Endothelial cell of umbilical vein (primary cell): ENCODE data around the gene MAGI1. TPM values are rescaled to one million over a fixed set of nuclear protein-coding genes. Genes with fewer than 3 reads are reported as not detected.

Source experiments
- BruUV-seq: library from RNA; stranded (reverse); fragments of 400-500 nt; replicated peaks from 2 replicates; lab custom pipeline; 2021; lab: Mats Ljungman, UMichigan
- CTCF ChIA-PET: fragments of 300-600, 350-600 bp; sonication (Branson Sonifier 250); formaldehyde crosslinking; loops from one replicate; lab custom pipeline; 2021; ENCODE audit warnings: antibody characterized with exemption, inconsistent platforms; lab: Charles Lee
- POLR2A ChIA-PET: fragments of 300-600, 350-600 bp; sonication (Branson Sonifier 250); formaldehyde crosslinking; loops from one replicate; lab custom pipeline; 2021; ENCODE audit warnings: antibody characterized with exemption, inconsistent platforms; lab: Charles Lee
- DNase-seq: peaks from one replicate; pipeline ENCODE4 v3.0.0-alpha.2; 2011; ENCODE audit warnings: low read depth, low spot score
- FAIRE-seq: peaks from 2 replicates; lab custom pipeline; 2011; peaks lifted over from hg19 to GRCh38; lab: Jason Lieb, UNC
- H2AFZ ChIP-seq: 2 replicates; pipeline ENCODE4 v1.6.0; 2012; ENCODE audit warnings: low read depth, low read length, control low read depth, inconsistent platforms
- H3K27ac ChIP-seq: 2 replicates; pipeline ENCODE4 v1.5.1; 2011; ENCODE audit warnings: low read depth, mild to moderate bottlenecking, control low read depth, low read length, moderate library complexity; ENCODE audit not compliant: insufficient read depth
- H3K27me3 ChIP-seq, 2 experiments: 2 replicates each; pipeline versions ENCODE4 v1.6.0 to v1.6.1; 2011; ENCODE audit warnings: low read length in 2 of 2, mixed read lengths in 1 of 2; ENCODE audit not compliant: control insufficient read depth in 2 of 2, insufficient read depth in 2 of 2
- H3K36me3 ChIP-seq, 2 experiments: 2 replicates in 1 of 2; 3 replicates in 1 of 2; pipeline ENCODE4 v1.5.1; 2011; ENCODE audit warnings: low read length in 2 of 2, mild to moderate bottlenecking in 1 of 2, moderate library complexity in 1 of 2; ENCODE audit not compliant: control insufficient read depth in 2 of 2, insufficient read depth in 2 of 2; ENCODE audit errors: extremely low read depth in 1 of 2
- H3K4me1 ChIP-seq: 3 replicates; pipeline ENCODE4 v1.5.1; 2011; ENCODE audit warnings: mild to moderate bottlenecking, low read length; ENCODE audit not compliant: control insufficient read depth, insufficient read depth; ENCODE audit errors: extremely low read depth
- H3K4me2 ChIP-seq: 2 replicates; pipeline ENCODE4 v1.6.1; 2011; ENCODE audit warnings: low read length, control low read depth, mixed read lengths; ENCODE audit not compliant: insufficient read depth
- H3K4me3 ChIP-seq, 3 experiments: fragments of 200-600 bp in 1 of 3; sonication (generic), shearing (Covaris generic) in 1 of 3; replicated peaks in 1 of 3; 2 replicates each; pipeline ENCODE4 v1.5.1; 2011 to 2016; ENCODE audit warnings: control low read depth in 3 of 3, low read length in 3 of 3, mild to moderate bottlenecking in 2 of 3, inconsistent platforms in 1 of 3, low read depth in 1 of 3, moderate library complexity in 1 of 3; ENCODE audit not compliant: insufficient read depth in 1 of 3
- H3K79me2 ChIP-seq: 2 replicates; pipeline ENCODE4 v1.6.0; 2012; ENCODE audit warnings: low read length, inconsistent platforms; ENCODE audit not compliant: control insufficient read depth, insufficient read depth
- H3K9ac ChIP-seq: replicated peaks from 2 replicates; pipeline ENCODE3; 2011; ENCODE audit warnings: low read length, control low read depth; ENCODE audit not compliant: insufficient read depth; ENCODE audit errors: extremely low read depth
- H3K9me1 ChIP-seq: replicated peaks from 3 replicates; pipeline ENCODE4 v1.6.0; 2011; ENCODE audit warnings: mild to moderate bottlenecking, low read length; ENCODE audit not compliant: control insufficient read depth, insufficient read depth; ENCODE audit errors: extremely low read depth
- H3K9me3 ChIP-seq: replicated peaks from 2 replicates; pipeline ENCODE4 v1.5.1; 2012; ENCODE audit warnings: low read length, inconsistent platforms; ENCODE audit not compliant: control insufficient read depth, insufficient read depth
- H4K20me1 ChIP-seq: replicated peaks from 2 replicates; pipeline ENCODE3; 2011; ENCODE audit warnings: mild to moderate bottlenecking, low read length; ENCODE audit not compliant: control insufficient read depth, insufficient read depth; ENCODE audit errors: extremely low read depth
- FOS ChIP-seq: IDR thresholded peaks from 2 replicates; pipeline ENCODE4 v1.6.1; 2011; ENCODE audit warnings: mild to moderate bottlenecking, low read length, moderate library complexity, borderline replicate concordance; ENCODE audit not compliant: insufficient read depth
- GATA2 ChIP-seq: IDR thresholded peaks from 2 replicates; pipeline ENCODE4 v1.7.0; 2011; ENCODE audit warnings: low read depth, mild to moderate bottlenecking, moderate library complexity, mixed read lengths, low read length; ENCODE audit not compliant: insufficient read length, insufficient read depth
- JUN ChIP-seq: IDR thresholded peaks from 2 replicates; pipeline ENCODE4 v1.6.1; 2011; ENCODE audit warnings: borderline replicate concordance, low read depth; ENCODE audit not compliant: insufficient read length, insufficient read depth
- MYC ChIP-seq: IDR thresholded peaks from one replicate; pipeline ENCODE4 v1.6.1; 2011; ENCODE audit warnings: mild to moderate bottlenecking, low read depth, low read length
- POLR2A ChIP-seq: IDR thresholded peaks from 2 replicates; pipeline ENCODE4 v1.6.1; 2012; ENCODE audit warnings: low read depth, mild to moderate bottlenecking, control low read depth, low read length
- dilution Hi-C: fragments of 300-500 bp; cut with MboI; formaldehyde crosslinking; loops from one replicate; pipeline ENCODE4 v1.15.0; 2019; ENCODE audit warnings: low sequenced_read_pairs; ENCODE audit not compliant: extremely low pct_ligation_motif_present
- intact Hi-C: fragments of 100-400 bp; cut with micrococcal nuclease; formaldehyde crosslinking; loops from one replicate; pipeline ENCODE4 v1.10.0; 2022
- polyA plus RNA-seq, 4 experiments: library from polyadenylated mRNA; depleted of rRNA in 3 of 4; stranded (reverse) in 3 of 4; unstranded in 1 of 4; fragments of >200 nt; gene quantifications; 2 replicates each; pipeline versions ENCODE4 v1.2.1 to v1.2.3, GENCODE V29; 2011 to 2012; ENCODE audit warnings: missing spikeins in 1 of 4
- total RNA-seq: library from RNA; stranded (reverse); gene quantifications from 2 replicates; pipeline ENCODE4 v1.2.3, GENCODE V29; 2021
- TF ChIP-seq, protein P1 (sequence below): IDR thresholded peaks from 2 replicates; pipeline ENCODE4 v1.6.1; 2011; ENCODE audit not compliant: insufficient read depth, insufficient read length

Gene MAGI1
- total and polyA plus RNA-seq, 2 donors (not counting 3 experiments of a cell fraction or from before 2014, with no cell fraction given): 10.1 to 47.9 TPM

DNA sequence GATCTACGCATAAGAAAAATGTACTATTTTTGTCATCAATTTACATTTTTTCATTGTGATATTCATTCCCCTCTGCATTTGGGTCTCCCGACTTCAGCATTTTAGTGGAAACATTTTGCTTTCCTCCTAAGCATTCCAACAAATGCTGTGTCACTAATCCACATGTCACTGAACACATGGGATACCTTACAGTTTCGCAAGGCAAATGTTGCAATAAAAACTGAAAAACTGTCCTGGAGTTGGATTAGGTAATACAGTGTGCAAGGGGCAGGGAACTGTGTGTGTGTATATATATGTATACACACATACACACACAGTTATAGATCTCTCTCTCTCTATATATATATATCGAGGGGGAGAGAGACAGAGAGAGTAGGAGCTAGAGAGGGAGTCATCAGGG lies 632.2 kb downstream of the MAGI1 start:
- TF ChIP-seq POLR2A (no peak), JUN (no peak), GATA2 (no peak), MYC (no peak), FOS (no peak)
- TF ChIP-seq, protein P1, sequence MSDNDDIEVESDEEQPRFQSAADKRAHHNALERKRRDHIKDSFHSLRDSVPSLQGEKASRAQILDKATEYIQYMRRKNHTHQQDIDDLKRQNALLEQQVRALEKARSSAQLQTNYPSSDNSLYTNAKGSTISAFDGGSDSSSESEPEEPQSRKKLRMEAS: no peak
- Histone ChIP-seq H3K9me3 (no peaks in the 10 kb centered on the region), H3K9ac (no peak overlapping the region), H3K36me3 (no peaks in the 10 kb centered on the region), H2AFZ (no peak overlapping the region), H3K4me2 (no peak overlapping the region), H3K79me2 (no peaks in the 10 kb centered on the region), H3K4me3 (no peak overlapping the region), H4K20me1 (no peaks in the 10 kb centered on the region), H3K27me3 (no peaks in the 10 kb centered on the region), H3K9me1 (no peaks in the 10 kb centered on the region), H3K4me1 (peaks cover 20% of the 10 kb centered on the region), H3K27ac (no peak overlapping the region)
- DNase-seq: no peak
- no TSS peak for BruUV-seq
- ChIA-PET CTCF (no interaction called here), POLR2A (no interaction called here)
- intact Hi-C loops: no loop called here
- FAIRE-seq: no peak
- dilution Hi-C loops: no loop called here

DNA sequence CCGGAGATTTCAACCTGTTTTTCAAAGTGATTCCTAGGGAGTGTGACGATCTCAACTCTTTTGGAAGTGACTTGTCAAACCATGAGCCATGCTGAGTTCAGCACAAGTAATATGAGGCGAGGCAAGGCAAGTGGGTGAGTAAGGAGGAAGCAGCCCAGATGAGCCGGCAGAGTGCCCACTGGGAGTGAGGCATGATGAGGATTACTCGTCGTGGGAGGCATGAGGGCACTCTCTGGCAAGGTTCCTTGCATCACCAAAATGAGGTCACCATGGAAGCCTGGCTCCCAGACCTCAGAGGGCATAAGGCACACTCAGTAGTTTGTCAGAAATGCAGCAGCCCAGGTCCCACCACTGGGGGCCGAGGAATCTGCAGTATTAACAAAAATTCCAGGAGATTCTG lies 636.1 kb downstream of the MAGI1 start:
- no peak for DNase-seq
- Histone ChIP-seq H3K9ac (no peak overlapping the region), H2AFZ (no peak overlapping the region), H3K4me2 (no peak overlapping the region), H3K4me1 (peaks cover 18% of the 10 kb centered on the region), H3K9me1 (no peaks in the 10 kb centered on the region), H3K27me3 (no peaks in the 10 kb centered on the region), H4K20me1 (no peaks in the 10 kb centered on the region), H3K79me2 (no peaks in the 10 kb centered on the region), H3K9me3 (no peaks in the 10 kb centered on the region), H3K36me3 (no peaks in the 10 kb centered on the region), H3K4me3 (no peak overlapping the region), H3K27ac (no peak overlapping the region)
- intact Hi-C loops (no loop called here), dilution Hi-C loops (no loop called here)
- POLR2A ChIA-PET: no interaction called here
- no peak for FAIRE-seq
- TF ChIP-seq FOS (peak; percentile 37), POLR2A (no peak), JUN (no peak)
- CTCF ChIA-PET: no interaction called here
- BruUV-seq: no TSS peak
